T-helper 2 cell treated with Interferon-gamma antibody and Interleukin-4, amounts not matched to agents 100 ng/mL and 5 ng/mL, for 36 hours (primary cell): Measurements from ENCODE around the gene BMERB1. TPM values are rescaled to one million over a fixed set of nuclear protein-coding genes. Genes with fewer than 3 reads are reported as not detected.
"Not testable (repeated sequence)": the region's sequence is repeated elsewhere in the genome, so short reads cannot be mapped to it uniquely, and the experiment has no call there.

Source experiments
- intact Hi-C: fragments of 100-400 bp; cut with micrococcal nuclease; formaldehyde crosslinking; loops from one replicate; pipeline ENCODE4 v1.15.1; 2023
- total RNA-seq: library from RNA; stranded (reverse); gene quantifications from 2 replicates; pipeline ENCODE4 v1.2.3, GENCODE V29; 2022

Gene BMERB1
- total RNA-seq, 1 donor from 2014 or later: 3.9 TPM

DNA sequence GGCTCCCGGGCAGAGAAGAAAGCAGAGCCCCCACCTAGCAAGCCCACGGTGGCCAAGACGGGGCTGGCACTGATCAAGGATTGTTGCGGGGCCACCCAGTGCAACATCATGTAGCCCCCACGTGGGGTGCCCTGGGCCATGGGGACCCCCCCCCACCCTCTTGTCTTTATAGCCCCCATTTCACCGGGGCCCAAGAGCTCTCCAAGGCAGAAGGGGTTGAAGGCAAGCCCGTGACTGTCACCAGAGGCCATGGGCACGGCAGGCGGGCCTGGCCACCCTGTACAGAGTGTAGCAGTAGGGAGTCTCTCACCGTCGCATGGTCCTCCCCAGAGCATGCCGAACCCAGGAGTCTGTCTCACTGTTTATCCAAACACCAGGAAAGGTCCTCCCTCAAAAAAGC lies 152.3 kb downstream of the BMERB1 start:
- intact Hi-C loops: no loop called here

DNA sequence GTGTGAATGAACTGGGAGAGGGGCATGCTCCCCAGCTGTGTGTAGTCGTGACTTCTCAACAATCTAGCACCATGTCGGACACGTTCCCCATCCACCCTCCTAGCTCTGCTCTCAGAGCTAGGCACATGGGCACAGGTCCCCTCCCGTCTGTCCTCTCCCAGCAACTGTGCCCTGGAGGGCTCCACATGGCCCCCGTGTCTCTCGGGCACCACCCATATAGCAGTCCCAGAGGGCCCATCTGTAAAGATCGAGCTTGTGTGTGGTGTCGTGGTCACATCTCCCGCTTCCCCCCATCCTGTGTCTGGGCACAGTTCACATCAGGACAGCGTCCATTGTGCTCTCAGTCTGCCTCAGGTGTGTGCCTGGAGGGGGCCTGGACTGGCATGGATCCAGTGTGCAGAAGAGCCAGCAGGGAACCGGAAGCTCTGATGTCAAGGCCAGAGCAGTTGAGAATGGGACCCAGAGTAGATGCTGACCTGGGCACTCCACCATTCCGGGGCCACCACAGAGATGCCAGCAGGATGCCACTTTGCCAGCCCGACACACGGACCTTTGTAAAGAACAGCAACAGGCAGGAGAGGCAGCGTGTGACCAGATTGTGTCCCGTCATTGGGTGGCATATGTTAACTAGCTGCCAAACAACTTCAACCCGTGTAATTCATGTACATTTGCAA lies 152.9 kb downstream of the BMERB1 start:
- intact Hi-C loops: no loop called here

DNA sequence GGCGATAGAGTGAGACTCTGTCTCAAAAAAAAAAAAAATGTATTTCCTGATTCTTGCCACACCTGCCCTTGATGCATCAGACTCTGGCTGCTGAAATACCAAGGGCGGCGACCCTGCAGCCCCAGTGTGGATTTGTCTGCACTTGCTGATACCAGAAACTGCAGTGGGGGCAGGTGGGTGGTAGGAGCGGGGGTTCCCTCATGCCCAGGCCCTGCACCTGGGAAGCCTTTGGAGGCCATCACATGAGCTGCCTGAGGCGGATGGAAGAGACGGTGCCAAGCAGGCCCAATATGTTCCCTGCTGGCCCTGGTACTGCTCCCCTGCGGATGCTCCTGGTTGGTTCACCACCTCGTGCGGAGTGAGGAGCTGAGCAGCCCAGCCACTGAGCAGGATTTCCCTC lies 157.9 kb downstream of the BMERB1 start:
- intact Hi-C loops: loop anchor here (5.0 kb wide), 1 partner anchor 370 kb away; no protein-coding TSS in a partner anchor

DNA sequence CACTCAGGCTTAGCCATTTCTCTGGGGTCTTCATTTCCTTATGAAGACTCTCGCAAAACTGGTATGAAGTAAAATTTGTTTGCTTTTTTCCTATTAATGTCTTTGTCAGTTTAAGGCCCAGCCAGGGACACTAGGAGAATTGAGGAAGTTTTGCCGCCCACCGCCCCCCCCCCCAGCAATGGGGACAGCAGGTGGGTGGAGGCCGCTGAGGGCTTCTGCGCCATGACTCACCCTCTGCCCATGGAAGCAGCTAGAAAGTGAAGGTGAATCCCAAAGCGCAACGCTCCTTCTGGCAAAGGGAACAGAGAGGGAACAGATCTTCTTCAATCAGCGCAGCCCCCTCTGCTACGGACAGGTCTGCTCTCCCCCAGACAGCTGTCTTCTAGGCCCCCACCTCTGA lies 158.8 kb downstream of the BMERB1 start:
- intact Hi-C loops: loop anchor here (5.0 kb wide), 1 partner anchor 369 kb away; no protein-coding TSS in a partner anchor

DNA sequence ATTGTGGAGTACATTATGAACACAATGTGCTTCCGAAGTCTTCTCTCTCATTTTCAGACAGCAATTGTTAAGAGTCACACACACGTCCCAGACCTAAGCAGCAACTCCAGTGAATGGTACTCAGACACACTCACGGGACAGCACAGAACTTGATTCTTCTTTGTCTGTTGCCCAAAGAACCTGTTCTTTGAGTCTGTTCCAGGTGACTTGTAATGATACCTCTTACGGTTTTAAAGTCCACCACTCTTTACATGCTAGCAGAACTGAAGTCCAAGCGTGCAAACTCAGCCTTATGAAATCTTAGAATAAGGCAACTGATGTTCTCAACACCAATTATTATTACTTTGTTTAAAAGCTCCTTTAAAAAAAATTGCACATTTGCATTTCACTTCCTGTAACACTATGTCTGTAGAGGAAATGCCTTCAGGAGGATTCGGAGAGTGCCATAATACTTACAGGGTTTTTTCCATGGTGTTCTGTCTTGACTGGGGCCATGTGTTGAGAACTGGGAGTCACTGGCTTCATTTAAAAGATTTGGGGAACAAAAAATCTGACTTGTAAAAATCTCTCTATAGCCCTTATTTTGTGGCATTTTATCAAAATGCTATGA lies 160.4 kb downstream of the BMERB1 start:
- intact Hi-C loops: loop anchor here (5.0 kb wide), 1 partner anchor 367 kb away; no protein-coding TSS in a partner anchor

DNA sequence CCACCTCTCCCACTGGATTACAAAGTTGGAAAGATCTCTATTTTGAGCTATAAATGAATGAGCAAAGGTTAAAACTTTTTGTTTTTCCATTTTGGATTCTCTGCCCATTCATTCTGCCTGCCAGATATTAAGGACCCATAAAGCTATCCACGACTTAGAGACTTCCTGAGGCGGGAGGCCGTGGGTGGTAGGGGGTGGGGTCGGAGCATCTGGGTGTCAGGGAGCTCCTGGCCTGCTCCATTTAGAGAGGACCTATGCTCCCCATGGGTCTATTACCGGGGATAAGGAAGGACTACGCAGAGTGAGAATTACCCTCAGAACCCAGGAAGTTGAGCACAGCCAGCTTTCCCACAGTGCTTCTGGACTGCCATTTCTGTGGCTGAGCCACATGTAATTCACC lies 162.7 kb downstream of the BMERB1 start:
- intact Hi-C loops: no loop called here

DNA sequence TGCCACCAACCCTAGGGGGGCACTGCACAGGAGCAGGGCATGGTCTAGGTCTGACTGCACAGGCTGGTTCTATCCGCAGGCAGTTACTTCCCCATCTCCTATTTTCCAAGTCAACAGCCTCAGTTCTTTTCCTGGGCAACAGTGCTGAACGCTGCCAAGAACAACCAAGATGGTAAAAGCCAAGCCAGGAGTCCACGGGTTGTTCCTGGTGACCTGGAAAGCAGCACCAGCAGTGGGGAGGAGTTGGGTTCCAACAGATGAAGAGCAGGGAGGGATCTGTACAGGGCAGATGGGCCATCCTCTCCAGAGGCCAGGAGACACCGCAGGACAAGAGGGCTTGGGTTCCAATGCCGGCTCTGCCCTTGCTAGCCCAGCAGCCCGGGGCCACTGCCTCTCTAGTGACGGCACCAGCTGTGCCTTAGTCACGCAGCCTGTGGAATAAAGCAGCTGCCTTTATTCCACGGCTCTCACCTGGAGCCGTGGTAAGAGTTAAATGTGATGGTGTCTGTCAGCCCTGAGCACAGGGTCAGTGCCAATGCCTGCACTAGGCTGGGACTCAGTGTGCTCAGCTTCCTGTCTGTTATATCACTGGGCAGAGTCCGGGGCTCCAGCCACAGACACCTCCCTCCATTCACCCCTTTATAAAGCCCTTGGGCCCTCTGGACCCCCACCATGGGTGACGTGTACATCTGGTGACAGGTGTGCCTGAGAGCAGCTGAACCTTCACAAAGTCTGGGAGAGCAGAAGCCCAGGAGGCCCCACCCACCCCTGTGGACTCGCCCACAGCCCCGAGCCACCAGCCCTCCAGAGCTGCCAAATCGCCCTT lies 163.6 kb downstream of the BMERB1 start:
- intact Hi-C loops: no loop called here

DNA sequence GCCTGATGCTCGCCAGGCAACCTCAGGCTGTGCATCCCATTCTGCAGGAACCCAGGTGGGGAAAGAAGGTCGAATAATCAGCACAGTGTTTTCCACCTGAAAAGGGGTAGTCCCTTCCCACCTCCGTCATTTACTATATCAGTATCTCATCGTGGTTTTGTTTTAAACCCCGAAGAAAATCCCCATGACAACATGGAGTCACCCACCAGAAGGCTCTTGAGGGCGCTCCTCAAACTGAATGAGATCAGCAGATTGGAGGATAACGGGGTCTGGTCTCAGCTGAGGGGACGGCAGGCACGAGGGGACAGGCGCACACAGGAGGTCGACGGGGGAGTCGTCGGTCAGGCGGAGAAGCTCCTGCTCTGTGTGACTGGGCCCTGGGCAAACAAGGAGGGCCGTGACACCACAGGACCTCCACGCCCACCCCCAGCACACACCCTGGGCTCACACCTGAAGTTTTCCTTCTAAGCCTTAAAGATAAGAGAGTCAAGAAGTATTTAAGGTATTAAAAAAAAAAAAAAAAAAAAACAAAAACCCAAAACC lies 164.3 kb downstream of the BMERB1 start:
- intact Hi-C loops: no loop called here

DNA sequence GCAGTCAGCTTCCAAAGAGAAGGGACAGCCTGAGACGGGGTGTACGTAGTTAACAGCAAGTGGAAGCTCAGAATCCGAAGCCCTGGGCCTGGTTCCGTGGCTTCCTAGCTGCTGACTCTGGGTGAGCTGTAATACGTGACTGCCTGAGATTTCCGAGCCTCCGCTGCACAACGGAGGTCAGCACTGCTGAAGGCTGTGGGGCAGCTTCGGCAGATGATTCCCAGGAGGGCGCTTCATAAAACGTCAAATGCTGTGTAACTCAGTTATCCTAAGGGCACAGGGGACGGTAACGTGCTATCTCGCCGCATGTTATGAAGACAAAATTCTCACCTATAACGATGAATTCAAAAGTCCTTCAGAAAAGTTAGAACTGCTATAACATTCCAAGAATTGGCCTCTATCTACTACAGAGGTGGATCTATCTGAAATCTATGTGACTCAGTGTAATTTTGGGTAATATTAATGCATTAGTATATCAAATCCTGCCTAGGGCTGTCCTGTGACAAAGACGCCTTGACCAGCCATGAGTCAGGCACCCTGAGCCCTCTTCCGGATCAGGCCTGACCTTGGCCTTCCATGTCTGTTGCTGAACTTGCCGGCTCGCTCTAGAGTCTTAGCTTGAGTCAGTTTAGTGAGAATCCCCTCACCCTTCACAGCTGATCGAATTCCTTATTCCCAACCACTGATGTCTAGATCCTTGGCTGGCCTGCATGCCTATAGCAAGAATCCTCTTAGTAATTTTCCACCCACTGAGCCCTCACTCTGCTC lies 165.1 kb downstream of the BMERB1 start:
- intact Hi-C loops: no loop called here

DNA sequence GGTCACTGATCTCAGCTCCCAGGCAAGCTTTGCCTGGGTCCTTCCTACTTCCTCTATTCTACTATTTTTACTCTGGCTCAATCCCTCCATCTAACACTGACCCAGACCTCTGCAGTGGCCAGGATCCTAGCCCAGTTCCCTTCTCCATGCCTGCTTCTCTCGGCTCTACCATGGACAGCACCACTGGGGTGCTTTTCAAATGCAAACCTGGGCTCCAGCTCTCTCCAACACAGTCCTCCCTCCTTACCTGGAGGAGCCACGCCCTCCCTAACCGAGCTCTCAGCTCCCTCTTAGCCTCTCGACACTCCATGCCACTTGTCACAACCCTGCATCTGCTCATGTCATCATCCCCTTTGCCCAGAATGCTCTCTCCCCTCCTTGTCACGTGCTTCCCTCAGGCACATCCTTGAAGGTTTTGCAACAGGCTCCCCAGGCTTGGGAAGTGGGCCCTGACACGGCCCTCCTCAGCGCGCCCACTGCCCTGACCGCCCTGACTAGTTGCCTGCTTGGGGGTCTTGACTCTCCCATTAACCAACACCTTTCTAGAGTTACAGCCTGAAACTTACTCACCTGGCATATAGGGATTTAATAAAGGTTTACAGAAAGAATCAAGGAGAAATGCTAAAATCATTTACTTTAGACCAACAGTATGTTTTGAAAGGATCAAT lies 167.0 kb downstream of the BMERB1 start:
- intact Hi-C loops: no loop called here

DNA sequence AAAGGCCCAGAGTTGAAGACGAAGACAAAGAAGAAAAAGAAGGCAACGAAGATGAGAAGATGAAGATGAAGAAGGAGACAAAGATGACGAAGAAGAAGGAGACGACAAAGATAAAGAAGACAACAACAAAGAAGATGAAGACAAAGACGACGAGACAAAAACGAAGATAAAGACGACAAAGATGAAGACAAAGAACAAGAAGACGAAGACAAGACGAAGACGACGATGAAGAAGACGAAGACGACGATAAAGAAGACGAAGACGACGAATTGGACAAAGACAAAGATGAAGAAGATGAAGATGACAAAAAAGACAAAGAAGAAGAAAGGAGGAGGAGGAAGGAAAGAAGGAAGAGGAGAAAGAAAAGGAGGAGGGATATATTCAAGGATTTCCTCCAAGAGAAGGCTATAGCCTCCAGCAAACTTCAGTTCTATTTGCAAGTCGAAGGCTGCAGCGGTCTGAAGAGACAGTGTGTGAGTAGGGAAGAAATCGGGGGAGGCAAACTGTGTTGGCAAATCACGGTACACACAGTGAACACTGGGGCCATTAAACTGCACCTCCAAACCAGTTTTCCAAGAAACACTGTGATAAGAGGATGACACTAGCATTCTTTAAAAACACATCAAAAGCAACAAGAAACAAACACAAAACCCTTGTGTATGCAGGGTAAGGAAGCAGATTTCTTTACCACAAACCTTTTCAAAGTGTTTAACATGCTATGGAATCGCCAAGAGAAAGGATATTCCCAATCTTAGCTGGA lies 168.1 kb downstream of the BMERB1 start:
- intact Hi-C loops: no loop called here

DNA sequence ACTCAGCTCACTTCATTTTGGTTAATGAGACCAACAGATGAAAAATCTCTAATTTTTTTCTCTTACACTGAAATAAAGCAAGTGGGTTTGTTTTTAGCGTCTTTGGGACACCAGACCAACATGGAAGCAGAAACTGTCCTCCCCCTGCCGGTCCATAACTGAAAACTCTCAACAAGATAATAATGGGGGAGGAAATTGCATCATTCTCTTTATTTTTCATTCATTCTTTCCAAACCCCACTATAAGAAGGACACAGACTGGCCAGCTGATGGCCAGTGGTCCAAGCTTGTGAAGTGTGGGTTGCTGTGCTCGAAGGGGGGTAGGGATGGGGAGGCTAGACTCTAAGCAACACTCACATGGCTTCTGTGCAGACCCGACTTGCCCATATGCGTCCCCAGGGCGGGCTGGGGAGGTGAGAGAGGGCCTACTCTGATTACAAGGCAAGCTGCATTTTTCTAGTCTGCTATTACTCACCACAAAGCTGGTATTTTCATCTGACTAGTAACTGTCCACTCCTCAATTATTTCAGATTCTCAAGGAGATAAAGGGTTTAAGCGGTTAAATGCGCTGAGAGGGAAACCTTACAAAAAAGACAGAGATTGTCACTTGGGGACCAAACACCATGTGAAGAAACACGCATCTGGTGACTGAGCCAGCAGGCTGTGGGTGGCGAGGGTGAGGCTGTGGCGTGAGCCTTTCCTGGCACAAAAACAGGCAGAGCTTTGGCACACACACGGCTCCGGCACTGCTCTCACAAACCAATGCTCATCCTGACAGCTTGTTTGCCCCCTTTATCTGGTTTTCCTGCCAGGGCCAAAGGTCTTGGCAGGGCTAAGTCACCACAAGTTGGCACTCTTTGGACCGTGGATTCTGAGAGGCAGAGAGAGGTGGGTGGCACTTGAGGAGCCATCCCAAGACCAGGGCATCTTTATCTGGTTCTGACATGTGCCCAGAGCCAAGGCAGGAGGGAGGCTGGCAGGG lies 170.4 kb downstream of the BMERB1 start:
- intact Hi-C loops: no loop called here

DNA sequence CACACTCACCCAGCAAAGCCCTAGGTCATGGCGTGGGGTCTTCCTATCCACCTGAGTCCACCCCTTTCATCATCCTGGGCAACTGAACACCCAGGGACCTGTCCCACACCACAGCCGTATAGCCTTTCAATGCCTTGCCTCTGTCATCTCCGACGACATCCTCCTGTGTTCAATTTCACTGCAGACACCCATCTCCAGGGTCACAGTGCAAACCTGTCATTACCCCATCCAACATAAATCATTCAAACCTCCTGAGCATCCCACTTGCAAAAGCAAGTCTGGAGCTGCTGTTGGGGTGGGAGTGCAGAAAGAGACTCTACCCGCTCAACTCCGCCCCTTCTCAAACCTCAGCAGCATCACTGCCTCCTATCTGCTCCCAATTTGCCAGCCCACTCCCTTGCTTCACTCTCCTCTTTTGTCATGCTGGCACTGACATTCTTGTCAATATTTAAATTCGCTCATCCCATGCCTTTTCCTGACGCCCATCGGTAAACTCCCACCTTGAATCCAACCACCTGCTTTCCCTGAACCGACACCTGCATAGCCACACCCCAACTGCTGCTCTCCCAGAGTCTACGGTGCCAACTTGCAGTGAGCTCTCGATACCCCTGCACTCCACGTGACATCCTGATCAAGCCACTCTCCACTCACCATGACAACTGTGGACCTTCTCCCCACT lies 171.6 kb downstream of the BMERB1 start:
- intact Hi-C loops: no loop called here

DNA sequence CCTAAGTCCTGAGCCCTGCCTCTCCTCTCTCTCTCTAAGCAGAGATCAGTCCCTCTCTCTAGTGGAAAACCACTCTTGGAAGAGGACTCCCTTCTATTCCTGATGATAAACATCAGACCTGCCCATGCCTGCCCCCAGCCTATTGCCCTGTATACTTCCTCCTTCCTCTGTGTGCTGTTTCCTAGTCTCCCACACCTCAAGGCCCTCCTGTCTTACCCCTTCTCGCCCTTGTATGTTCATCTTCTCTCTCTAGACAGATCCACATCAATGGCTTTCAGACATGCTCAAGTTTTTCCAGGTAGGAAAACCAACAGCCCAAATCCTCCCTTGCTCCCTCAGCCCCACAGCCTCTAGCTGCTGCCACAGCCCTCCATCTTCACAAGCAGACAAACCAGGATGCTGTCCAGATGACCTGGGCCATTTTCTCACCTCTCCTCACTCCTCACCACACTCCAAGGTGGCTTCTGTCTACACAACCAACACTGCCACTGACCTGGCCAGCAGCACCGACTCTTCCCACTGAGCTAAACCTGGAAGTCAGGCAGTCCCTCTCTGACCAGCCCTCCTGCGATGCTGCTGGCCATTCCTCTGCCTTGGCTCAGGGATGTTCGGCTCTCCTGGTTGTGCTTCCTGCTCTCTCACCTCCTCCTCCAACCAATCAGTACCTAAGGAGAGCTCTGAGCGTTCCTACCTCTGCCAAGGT lies 172.3 kb downstream of the BMERB1 start:
- intact Hi-C loops: no loop called here

DNA sequence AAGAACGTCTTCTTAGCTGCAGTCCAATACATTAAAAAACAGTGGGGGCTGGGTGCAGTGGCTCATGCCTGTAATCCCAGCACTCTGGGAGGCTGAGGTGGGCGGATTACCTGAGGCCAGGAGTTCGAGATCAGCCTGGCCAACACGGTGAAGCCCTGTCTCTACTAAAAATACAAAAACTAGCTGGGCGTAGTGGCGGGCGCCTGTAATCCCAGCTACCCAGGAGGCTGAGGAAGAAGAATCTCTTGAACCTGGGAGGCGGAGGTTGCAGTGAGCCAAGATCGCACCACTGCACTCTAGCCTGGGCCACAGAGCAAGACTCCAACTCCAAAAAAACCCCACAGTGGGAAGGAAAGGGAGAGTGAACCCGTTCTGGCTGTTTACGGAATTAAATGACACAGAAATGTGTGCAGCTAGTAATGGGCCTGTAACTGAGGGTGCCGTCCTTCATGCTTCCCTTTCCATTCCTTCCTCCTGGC lies 172.9 kb downstream of the BMERB1 start:
- intact Hi-C loops: not testable (repeated sequence)

DNA sequence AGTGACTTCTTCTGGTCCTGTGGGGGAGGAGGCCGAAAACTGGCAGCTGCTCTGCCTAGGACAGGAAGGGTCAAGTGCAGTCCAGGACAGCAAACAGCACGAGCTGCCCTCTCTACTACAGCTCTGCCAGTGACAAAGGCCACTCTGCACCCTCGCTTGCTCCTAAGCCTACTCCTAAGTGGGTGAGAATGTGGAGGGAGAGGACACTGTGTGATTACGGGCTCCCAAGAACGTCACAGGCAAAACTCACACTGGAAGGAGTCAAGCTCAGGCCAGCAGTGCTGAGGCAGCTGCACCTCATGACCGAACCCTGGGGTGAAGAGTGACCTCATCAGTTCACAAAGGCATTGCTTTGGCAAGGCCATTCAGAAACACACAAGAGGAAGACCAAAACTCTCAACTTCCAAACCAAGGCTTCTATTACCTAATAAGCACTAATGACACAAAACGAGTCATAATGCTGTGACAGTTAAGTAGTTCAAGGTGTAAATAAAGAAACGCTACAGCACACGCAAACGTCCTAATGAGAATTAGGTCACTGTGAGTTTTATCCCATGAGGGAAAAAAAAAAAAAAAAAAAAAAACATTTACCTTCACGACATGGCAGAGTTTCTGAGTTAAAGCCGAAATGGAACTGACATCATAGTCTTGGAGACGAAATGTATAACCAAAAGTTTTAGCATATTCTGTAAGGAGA lies 173.5 kb downstream of the BMERB1 start:
- intact Hi-C loops: no loop called here
